Nephron progenitor cell (in vitro differentiated cells): ENCODE data around the gene C2orf68.
A peak's percentile ranks its signal among the peaks of the same experiment; 100 is the strongest.

Source experiments
- DNase-seq: peaks from one replicate; pipeline ENCODE4 v3.0.0; 2021
- H3K27ac Mint-ChIP-seq: 2 replicates; pipeline ENCODE4 v1.8.0; 2021; ENCODE audit warnings: mild to moderate bottlenecking, moderate library complexity, mixed read lengths
- H3K27me3 Mint-ChIP-seq: 2 replicates; pipeline ENCODE4 v1.8.0; 2021; ENCODE audit warnings: mild to moderate bottlenecking, low read depth, mixed read lengths; ENCODE audit not compliant: poor library complexity
- H3K36me3 Mint-ChIP-seq: 2 replicates; pipeline ENCODE4 v1.8.0; 2021; ENCODE audit warnings: low read depth, mixed read lengths
- H3K4me1 Mint-ChIP-seq: 2 replicates; pipeline ENCODE4 v1.8.0; 2021; ENCODE audit warnings: mixed read lengths
- H3K4me3 Mint-ChIP-seq: 2 replicates; pipeline ENCODE4 v1.8.0; 2021; ENCODE audit warnings: mild to moderate bottlenecking, moderate library complexity, mixed read lengths
- H3K9me3 Mint-ChIP-seq: 2 replicates; pipeline ENCODE4 v1.8.0; 2021; ENCODE audit warnings: mild to moderate bottlenecking, moderate library complexity, mixed read lengths
- TF ChIP-seq, protein P1 (sequence below): fragments of 200-600 bp; sonication (generic); IDR thresholded peaks from 2 replicates; pipeline ENCODE4 v1.5.0; 2021; ENCODE audit warnings: antibody characterized with exemption

C2orf68 gene

GRCh38 chr2:85656468-85656867, 44.6 kb upstream of the C2orf68 start:
- Mint-ChIP-seq H3K27me3 (no peaks in the 10 kb centered on the region), H3K27ac (no peak overlapping the region), H3K36me3 (peaks cover 50% of the 10 kb centered on the region), H3K4me3 (no peak overlapping the region), H3K9me3 (no peaks in the 10 kb centered on the region), H3K4me1 (no peaks in the 10 kb centered on the region)
- DNase-seq = no peak
- TF ChIP-seq, protein P1, sequence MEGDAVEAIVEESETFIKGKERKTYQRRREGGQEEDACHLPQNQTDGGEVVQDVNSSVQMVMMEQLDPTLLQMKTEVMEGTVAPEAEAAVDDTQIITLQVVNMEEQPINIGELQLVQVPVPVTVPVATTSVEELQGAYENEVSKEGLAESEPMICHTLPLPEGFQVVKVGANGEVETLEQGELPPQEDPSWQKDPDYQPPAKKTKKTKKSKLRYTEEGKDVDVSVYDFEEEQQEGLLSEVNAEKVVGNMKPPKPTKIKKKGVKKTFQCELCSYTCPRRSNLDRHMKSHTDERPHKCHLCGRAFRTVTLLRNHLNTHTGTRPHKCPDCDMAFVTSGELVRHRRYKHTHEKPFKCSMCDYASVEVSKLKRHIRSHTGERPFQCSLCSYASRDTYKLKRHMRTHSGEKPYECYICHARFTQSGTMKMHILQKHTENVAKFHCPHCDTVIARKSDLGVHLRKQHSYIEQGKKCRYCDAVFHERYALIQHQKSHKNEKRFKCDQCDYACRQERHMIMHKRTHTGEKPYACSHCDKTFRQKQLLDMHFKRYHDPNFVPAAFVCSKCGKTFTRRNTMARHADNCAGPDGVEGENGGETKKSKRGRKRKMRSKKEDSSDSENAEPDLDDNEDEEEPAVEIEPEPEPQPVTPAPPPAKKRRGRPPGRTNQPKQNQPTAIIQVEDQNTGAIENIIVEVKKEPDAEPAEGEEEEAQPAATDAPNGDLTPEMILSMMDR = no peak

DNA sequence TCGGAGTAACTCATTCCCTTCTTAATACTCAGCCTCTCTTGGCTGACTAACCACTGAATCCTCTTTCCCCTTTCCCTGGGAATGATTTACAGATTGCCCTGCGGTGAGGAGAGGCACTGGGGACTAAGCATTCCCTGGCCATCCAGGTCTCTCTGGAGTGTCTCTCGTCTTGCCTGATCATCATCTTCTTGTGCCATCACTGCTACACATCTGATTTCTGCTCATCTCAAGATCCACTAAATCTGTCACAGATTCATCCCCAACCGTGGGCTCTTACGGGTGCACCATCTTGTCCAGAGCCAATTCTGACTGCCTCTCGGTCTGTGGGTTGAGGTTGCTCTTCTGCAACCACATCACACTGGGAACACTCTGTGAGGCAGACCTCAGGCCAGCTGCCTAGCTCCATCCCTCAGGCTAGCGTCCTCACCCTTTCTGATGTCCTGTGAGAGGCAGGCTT, 44.1 kb upstream of the C2orf68 start:
- Mint-ChIP-seq H3K9me3 (no peaks in the 10 kb centered on the region), H3K36me3 (peaks cover 55% of the 10 kb centered on the region), H3K4me3 (no peak overlapping the region), H3K27me3 (no peaks in the 10 kb centered on the region), H3K27ac (peak overlapping the region; percentile 94), H3K4me1 (no peaks in the 10 kb centered on the region)
- TF ChIP-seq, protein P1 = no peak
- DNase-seq = no peak

DNA sequence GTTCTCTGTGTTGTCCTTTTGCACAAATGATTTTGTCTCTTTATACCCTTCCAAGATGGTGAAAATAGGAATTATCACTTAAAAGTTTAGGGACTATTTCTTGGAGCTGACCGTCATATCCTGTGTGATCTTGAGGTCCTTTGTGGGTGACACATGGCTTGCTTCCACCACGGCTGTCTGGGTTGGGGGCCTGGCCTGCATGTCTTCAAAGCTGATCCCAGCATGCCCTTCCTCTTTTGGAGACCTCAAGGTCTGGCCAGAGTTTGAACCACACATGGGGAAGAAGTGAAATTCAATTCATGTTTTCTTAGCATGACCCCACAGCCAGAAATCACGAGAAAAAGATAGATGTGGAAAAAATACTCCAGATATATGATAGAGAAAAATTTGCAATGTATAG, 42.1 kb upstream of the C2orf68 start:
- H3K4me1 Mint-ChIP-seq = no peaks in the 10 kb centered on the region
- no peak for DNase-seq
- H3K27me3 Mint-ChIP-seq = no peaks in the 10 kb centered on the region
- TF ChIP-seq, protein P1 = no peak
- H3K9me3 Mint-ChIP-seq = no peaks in the 10 kb centered on the region
- H3K4me3 Mint-ChIP-seq = no peak overlapping the region
- H3K27ac Mint-ChIP-seq = peak overlapping the region; percentile 17
- peaks cover 64% of the 10 kb centered on the region for H3K36me3 Mint-ChIP-seq

GRCh38 chr2:85652056-85652455, 40.2 kb upstream of the C2orf68 start:
- Mint-ChIP-seq H3K4me3 (no peak overlapping the region), H3K4me1 (no peaks in the 10 kb centered on the region), H3K27me3 (no peaks in the 10 kb centered on the region), H3K36me3 (peaks cover 66% of the 10 kb centered on the region), H3K9me3 (no peaks in the 10 kb centered on the region), H3K27ac (peak overlapping the region; percentile 48)
- DNase-seq = no peak
- TF ChIP-seq, protein P1 = no peak

DNA sequence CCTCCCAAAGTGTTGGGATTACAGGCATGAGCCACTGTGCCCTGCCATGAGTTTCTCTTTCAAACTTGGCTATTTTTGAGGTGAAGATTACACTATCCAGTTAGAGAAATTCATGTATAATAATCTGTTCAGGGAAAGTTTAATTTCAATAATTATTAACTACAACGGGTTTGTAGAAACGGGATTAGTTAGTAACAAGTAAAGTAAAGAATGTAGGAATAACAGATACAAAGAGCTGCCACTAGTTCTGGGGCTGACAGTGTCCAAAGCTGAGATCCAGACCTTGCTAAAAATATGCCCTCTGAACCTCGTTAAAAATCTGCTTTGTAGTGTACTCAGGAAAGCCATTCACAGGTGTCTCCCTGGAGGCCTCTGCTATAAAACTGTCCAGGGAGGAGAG, 39.2 kb upstream of the C2orf68 start:
- no peaks in the 10 kb centered on the region for H3K9me3 Mint-ChIP-seq
- DNase-seq = no peak
- H3K36me3 Mint-ChIP-seq = peaks cover 68% of the 10 kb centered on the region
- TF ChIP-seq, protein P1 = no peak
- no peaks in the 10 kb centered on the region for H3K4me1 Mint-ChIP-seq
- no peaks in the 10 kb centered on the region for H3K27me3 Mint-ChIP-seq
- H3K4me3 Mint-ChIP-seq = no peak overlapping the region
- H3K27ac Mint-ChIP-seq = no peak overlapping the region

DNA sequence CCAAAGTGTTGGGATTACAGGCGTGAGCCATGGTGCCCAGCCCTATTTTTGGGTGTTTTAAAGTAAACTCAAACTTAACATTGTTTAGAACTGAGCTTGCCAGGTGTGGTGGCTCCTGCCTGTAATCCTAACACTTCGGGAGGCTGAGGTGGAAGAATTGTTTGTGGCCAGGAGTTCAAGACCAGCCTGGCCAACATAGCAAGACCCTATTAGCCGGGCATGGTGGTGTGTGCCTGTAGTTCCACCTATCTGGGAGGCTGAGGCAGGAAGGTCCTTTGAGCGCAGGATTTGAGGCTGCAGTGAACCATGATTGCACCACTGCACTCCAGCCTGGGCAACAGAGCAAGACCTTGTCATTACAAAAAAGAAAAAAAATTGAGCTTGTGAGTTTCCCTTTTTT, 38.6 kb upstream of the C2orf68 start:
- no peak overlapping the region for H3K4me3 Mint-ChIP-seq
- H3K36me3 Mint-ChIP-seq = peaks cover 65% of the 10 kb centered on the region
- no peaks in the 10 kb centered on the region for H3K9me3 Mint-ChIP-seq
- no peaks in the 10 kb centered on the region for H3K4me1 Mint-ChIP-seq
- TF ChIP-seq, protein P1 = no peak
- H3K27ac Mint-ChIP-seq = no peak overlapping the region
- no peaks in the 10 kb centered on the region for H3K27me3 Mint-ChIP-seq
- DNase-seq = no peak
